K562 (cell line): ENCODE results near the gene TSPAN14. TPM values are rescaled to one million over a fixed set of nuclear protein-coding genes. Genes with fewer than 3 reads are reported as not detected.

Experiments used
- ATAC-seq: fragments of 200-7000 bp; cut with Tn5 transposase; 3 replicates; pipeline ENCODE4 v1.9.1; 2020; ENCODE audit warnings: moderate library complexity
- BruUV-seq: library from RNA; stranded (reverse); fragments of 400-500 nt; replicated peaks from 2 replicates; lab custom pipeline; 2021; lab: Mats Ljungman, UMichigan
- CTCF ChIA-PET: fragments of 300-600 bp; formaldehyde crosslinking; extraction: SDS; loops from one replicate; lab custom pipeline; 2021; ENCODE audit warnings: low intra/inter-chr PET ratio; lab: Yijun Ruan, JAX
- POLR2A ChIA-PET: fragments of 300-600, 350-650 bp; sonication (Branson Sonifier 250); formaldehyde crosslinking; extraction: SDS; loops from one replicate; lab custom pipeline; 2021; ENCODE audit warnings: antibody characterized with exemption, inconsistent platforms; lab: Yijun Ruan, JAX
- DNase-seq, 4 experiments: peaks; one replicate each; pipeline versions ENCODE4 v3.0.0 to v3.0.0-alpha.2; 2011 to 2018; ENCODE audit warnings: low spot score in 3 of 4, mixed read lengths in 3 of 4; ENCODE audit errors: extremely low read depth in 1 of 4
- FAIRE-seq: peaks from 2 replicates; lab custom pipeline; 2011; peaks lifted over from hg19 to GRCh38; lab: Jason Lieb, UNC
- H2AFZ ChIP-seq: 2 replicates; pipeline ENCODE4 v1.6.0; 2011; ENCODE audit warnings: low read depth, low read length, control low read depth, inconsistent platforms
- H3K27ac ChIP-seq: fragments of 200-600 bp; 3 replicates; pipeline ENCODE4 v1.8.0; 2011; ENCODE audit warnings: low read depth, mild to moderate bottlenecking, control low read depth, inconsistent platforms, low read length, moderate library complexity, mixed read lengths; ENCODE audit errors: extremely low read depth
- H3K27me3 ChIP-seq, 2 experiments: fragments of 300-600 bp in 1 of 2; 2 replicates in 1 of 2; 3 replicates in 1 of 2; pipeline versions ENCODE4 v1.6.0 to v1.8.0; 2011; ENCODE audit warnings: inconsistent platforms in 2 of 2, low read length in 2 of 2, mild to moderate bottlenecking in 1 of 2, mixed read lengths in 1 of 2, moderate library complexity in 1 of 2; ENCODE audit not compliant: control insufficient read depth in 2 of 2, insufficient read depth in 2 of 2
- H3K36me3 ChIP-seq: fragments of 300-600 bp; 3 replicates; pipeline ENCODE4 v1.8.0; 2011; ENCODE audit warnings: mild to moderate bottlenecking, low read length, inconsistent platforms; ENCODE audit not compliant: control insufficient read depth, insufficient read depth
- H3K4me1 ChIP-seq, 2 experiments: fragments of 200-600 bp in 1 of 2; replicated peaks in 1 of 2; 2 replicates in 1 of 2; 3 replicates in 1 of 2; pipeline versions ENCODE4 v1.5.1 to v1.8.0; 2011; ENCODE audit warnings: inconsistent platforms in 2 of 2, low read length in 2 of 2, mild to moderate bottlenecking in 1 of 2, mixed read lengths in 1 of 2, moderate library complexity in 1 of 2; ENCODE audit not compliant: control insufficient read depth in 2 of 2, insufficient read depth in 2 of 2
- H3K4me2 ChIP-seq: 2 replicates; pipeline ENCODE4 v1.6.1; 2011; ENCODE audit warnings: low read length, control low read depth, inconsistent platforms, mixed read lengths; ENCODE audit not compliant: insufficient read depth
- H3K4me3 ChIP-seq: fragments of 200-600 bp; sonication (generic), shearing (Covaris generic); 2 replicates; pipeline ENCODE4 v1.5.1; 2016; ENCODE audit warnings: control low read depth, inconsistent platforms
- H3K79me2 ChIP-seq: fragments of 200-600 bp; 3 replicates; pipeline ENCODE4 v1.8.0; 2011; ENCODE audit warnings: low read length, inconsistent platforms; ENCODE audit not compliant: control insufficient read depth, insufficient read depth
- H3K9ac ChIP-seq, 2 experiments: 2 replicates each; pipeline versions ENCODE4 v1.6.0 to v1.6.1; 2011; ENCODE audit warnings: low read depth in 2 of 2, low read length in 2 of 2, control low read depth in 1 of 2, inconsistent platforms in 1 of 2, mild to moderate bottlenecking in 1 of 2, mixed read lengths in 1 of 2; ENCODE audit not compliant: insufficient read depth in 1 of 2
- H3K9me1 ChIP-seq: one replicate; pipeline ENCODE4 v1.6.0; 2011; ENCODE audit warnings: inconsistent platforms, mild to moderate bottlenecking, low read length, moderate library complexity; ENCODE audit not compliant: control insufficient read depth, insufficient read depth
- H3K9me3 ChIP-seq: replicated peaks from 2 replicates; pipeline ENCODE4 v1.5.1; 2011; ENCODE audit warnings: low read depth, low read length, inconsistent platforms; ENCODE audit not compliant: control insufficient read depth, insufficient read depth
- H4K20me1 ChIP-seq: replicated peaks from 2 replicates; pipeline ENCODE4 v1.6.1; 2011; ENCODE audit warnings: low read length, inconsistent platforms, mixed read lengths; ENCODE audit not compliant: control insufficient read depth, insufficient read depth
- ATF1 ChIP-seq, 2 experiments: fragments of 450-650 bp in 1 of 2; IDR thresholded peaks; 2 replicates each; pipeline ENCODE4 v1.6.1; 2016; ENCODE audit warnings: missing compliant biosample characterization in 1 of 2, missing genetic modification characterization in 1 of 2
- BRD9 ChIP-seq: fragments of 450-650 bp; IDR thresholded peaks from 2 replicates; pipeline ENCODE4 v1.6.1; 2018; ENCODE audit warnings: low read depth; ENCODE audit not compliant: partially characterized antibody
- EHMT2 ChIP-seq: fragments of 450-650 bp; IDR thresholded peaks from 2 replicates; pipeline ENCODE4 v1.6.1; 2018; ENCODE audit warnings: antibody characterized with exemption
- HNRNPLL ChIP-seq: fragments of 200-400 bp; formaldehyde crosslinking; IDR thresholded peaks from 2 replicates; pipeline ENCODE4 v1.6.1; 2017; ENCODE audit warnings: low read length, low read depth, mild to moderate bottlenecking; ENCODE audit not compliant: poor library complexity, severe bottlenecking
- LCOR ChIP-seq: sonication (generic); formaldehyde crosslinking; IDR thresholded peaks from 2 replicates; pipeline ENCODE4 v1.8.0; 2022; ENCODE audit warnings: mild to moderate bottlenecking, missing genetic modification reagents
- MAFF ChIP-seq: IDR thresholded peaks from 2 replicates; pipeline ENCODE4 v1.6.1; 2012; ENCODE audit warnings: low read length, improper control_type of control experiment
- MAFK ChIP-seq: IDR thresholded peaks from 2 replicates; pipeline ENCODE4 v1.6.1; 2011; ENCODE audit warnings: low read length, improper control_type of control experiment
- NCOR1 ChIP-seq: fragments of 450-650 bp; IDR thresholded peaks from 2 replicates; pipeline ENCODE4 v1.6.1; 2016; ENCODE audit warnings: mild to moderate bottlenecking, moderate library complexity
- POLR2AphosphoS2 ChIP-seq: IDR thresholded peaks from 2 replicates; pipeline ENCODE4 v1.6.1; 2012; ENCODE audit warnings: low read length, improper control_type of control experiment
- SMAD1 ChIP-seq: fragments of 150-350 bp; IDR thresholded peaks from 2 replicates; pipeline ENCODE4 v1.6.1; 2014; ENCODE audit warnings: low read length, low read depth; ENCODE audit not compliant: partially characterized antibody
- ZNF561 ChIP-seq: fragments of 450-650 bp; formaldehyde crosslinking; conservative IDR thresholded peaks from 2 replicates; pipeline ENCODE4 v1.4.0; 2020; ENCODE audit warnings: mild to moderate bottlenecking, moderate library complexity
- WGBS: fragments of 100-300 bp; shearing (Covaris generic); methylation state at CpG from one replicate; pipeline ENCODE4 v1.1.6; 2016; ENCODE audit warnings: low coverage, mixed read lengths; ENCODE audit not compliant: insufficient coverage; ENCODE audit errors: missing lambda C conversion rate; 5-methylcytosine and 5-hydroxymethylcytosine counted together
- in situ Hi-C: fragments of 300-500 bp; cut with MboI; formaldehyde crosslinking; loops from 4 replicates; pipeline ENCODE4 v1.15.0; 2018; ENCODE audit warnings: inconsistent platforms, mixed read lengths
- intact Hi-C: fragments of 100-400 bp; cut with micrococcal nuclease; formaldehyde crosslinking; loops from 2 replicates; pipeline ENCODE4 v1.14.2; 2022
- polyA plus RNA-seq, 8 experiments: library from polyadenylated mRNA; depleted of rRNA in 4 of 8; stranded (reverse) in 5 of 8; unstranded in 3 of 8; fragments of >200 nt; fragmentation: Nextera tagmentation in 2 of 8; fragmentation: Illumina TruSeq in 1 of 8; extraction: Ambion mirVana in 2 of 8; extraction: Trizol in 1 of 8; gene quantifications; 2 replicates each; pipeline versions ENCODE4 v1.2.1 to v1.2.3, GENCODE V29; 2011 to 2014; ENCODE audit warnings: inconsistent platforms in 1 of 8, missing spikeins in 1 of 8
- total RNA-seq, 7 experiments: library from RNA; depleted of rRNA in 6 of 7; stranded (reverse); fragments of >200 nt in 6 of 7; fragmentation: Illumina TruSeq in 2 of 7; extraction: Trizol in 2 of 7; gene quantifications; 2 replicates each; pipeline versions ENCODE4 v1.2.1 to v1.2.3, GENCODE V29; 2011 to 2021; ENCODE audit warnings: low replicate concordance in 1 of 7
- TF ChIP-seq, protein P1 (sequence below): sonication (generic); formaldehyde crosslinking; IDR thresholded peaks from 2 replicates; pipeline ENCODE4 v1.9.0; 2022; ENCODE audit warnings: mild to moderate bottlenecking, missing genetic modification reagents

TSPAN14 gene
- total and polyA plus RNA-seq, 9 of the 15 experiments (the other 6 are each of a cell fraction or from before 2014, with no cell fraction given) = 5.8 to 92.9 (median 23.3) TPM

DNA sequence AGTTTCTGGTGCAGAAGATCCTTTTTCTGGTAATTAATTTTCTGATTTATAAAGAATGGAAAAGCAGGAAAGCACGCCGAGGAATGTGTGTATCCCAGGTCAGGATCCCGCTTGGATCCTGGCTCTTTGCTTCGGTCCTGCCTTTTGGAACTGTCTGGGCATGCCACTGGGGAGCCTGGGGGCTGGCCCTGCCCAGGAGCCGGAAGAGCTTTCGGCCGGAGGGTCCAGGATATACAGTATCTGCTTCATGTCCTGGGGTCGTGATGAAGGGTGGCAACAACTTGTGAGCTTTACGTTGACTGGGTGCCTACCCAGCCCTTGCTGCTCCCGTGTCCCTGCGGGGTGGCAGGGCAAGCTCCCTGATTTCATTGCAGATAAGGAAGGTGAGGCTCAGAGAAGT lies 86.0 kb downstream of the TSPAN14 start (continued):
- TF ChIP-seq, protein P1, sequence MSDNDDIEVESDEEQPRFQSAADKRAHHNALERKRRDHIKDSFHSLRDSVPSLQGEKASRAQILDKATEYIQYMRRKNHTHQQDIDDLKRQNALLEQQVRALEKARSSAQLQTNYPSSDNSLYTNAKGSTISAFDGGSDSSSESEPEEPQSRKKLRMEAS (CRISPR knock-in tag) = no peak
- TF ChIP-seq EHMT2 = no peak
- TF ChIP-seq NCOR1 = no peak
- TF ChIP-seq ATF1 (CRISPR knock-in tag; IDR thresholded peaks at IDR 0.05) = no peak
- no peak for TF ChIP-seq ATF1 (tag; IDR thresholded peaks at IDR 0.05)
- no peak for TF ChIP-seq LCOR (CRISPR knock-in tag)
- no peak for TF ChIP-seq SMAD1
- no peak for TF ChIP-seq BRD9
- no peak for TF ChIP-seq MAFF
- no peak for TF ChIP-seq MAFK

DNA sequence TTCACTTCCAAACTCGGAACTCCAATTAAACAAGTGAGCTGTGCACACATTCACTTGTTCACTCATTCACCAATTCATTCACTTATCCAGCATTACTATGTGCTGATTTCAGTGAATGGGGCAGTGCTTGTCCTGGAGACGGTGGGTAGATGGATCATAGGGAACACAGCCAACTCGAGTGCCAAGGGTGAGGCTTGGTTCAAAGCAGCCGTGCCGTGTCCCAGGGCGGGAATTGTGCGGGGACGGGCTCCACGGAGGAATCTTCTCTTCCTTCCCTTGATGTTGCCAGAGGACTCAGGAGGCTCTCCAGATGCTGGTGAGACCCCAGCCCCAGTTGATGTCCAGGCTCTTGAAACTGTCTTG lies 86.5 kb downstream of the TSPAN14 start:
- Histone ChIP-seq H3K4me2 (peak overlapping the region; percentile 9; the same call in 1 of the 2 replicates), H3K4me1 (peaks cover 9 to 20% of the 10 kb centered on the region in 2 experiments; a peak in 4 of 5 replicates), H3K27me3 (peaks cover 41 to 66% of the 10 kb centered on the region in 2 experiments), H2AFZ (no peak overlapping the region), H3K79me2 (no peaks in the 10 kb centered on the region), H3K9ac (0 out of 4 replicates have a peak overlapping the region, but pooled peaks of 1 of the 2 experiments have one; percentile 16), H4K20me1 (peaks cover 4% of the 10 kb centered on the region; the same call in 1 of the 2 replicates), H3K27ac (no peak overlapping the region), H3K4me3 (no peak overlapping the region), H3K9me3 (peaks cover 2% of the 10 kb centered on the region; the same call in 1 of the 2 replicates), H3K36me3 (no peaks in the 10 kb centered on the region), H3K9me1 (no peaks in the 10 kb centered on the region)
- POLR2A ChIA-PET = interaction anchor here (0.6 to 0.8 kb wide), 2 partner anchors 21 to 1186 kb away, joined by 3 to 4 read pairs; no protein-coding TSS in a partner anchor
- CTCF ChIA-PET = no interaction called here
- intact Hi-C loops (no loop called here), in situ Hi-C loops (no loop called here)
- ATAC-seq (no peak), DNase-seq (no peak), FAIRE-seq (no peak)
- no TSS peak for BruUV-seq
- TF ChIP-seq POLR2AphosphoS2 (no peak), ZNF561 (CRISPR knock-in tag) (no peak), HNRNPLL (no peak)
- 3% methylated on average over 9 of the region's 9 CpGs for WGBS
